Neural progenitor cell (in vitro differentiated cells): ENCODE data around the gene RGMA. TPM values are rescaled to one million over a fixed set of nuclear protein-coding genes. Genes with fewer than 3 reads are reported as not detected.
"Not testable (repeated sequence)": the region's sequence is repeated elsewhere in the genome, so short reads cannot be mapped to it uniquely, and the experiment has no call there.

ENCODE experiments used
- DNase-seq: peaks from one replicate; pipeline ENCODE4 v3.0.0-alpha.2; 2016; ENCODE audit warnings: low spot score
- H2AFZ ChIP-seq: fragments of 200-600 bp; sonication (generic); replicated peaks from 2 replicates; pipeline ENCODE4 v1.6.1; 2016; ENCODE audit warnings: antibody characterized with exemption
- H3F3A ChIP-seq: fragments of 200-600 bp; sonication (generic); 2 replicates; pipeline ENCODE4 v1.6.1; 2016; ENCODE audit warnings: antibody characterized with exemption, low read depth
- H3K27ac ChIP-seq: fragments of 200-600 bp; sonication (generic); 2 replicates; pipeline ENCODE4 v1.5.1; 2016; ENCODE audit warnings: mild to moderate bottlenecking
- H3K27me3 ChIP-seq: fragments of 200-600 bp; sonication (generic); 2 replicates; pipeline ENCODE4 v1.6.1; 2016; ENCODE audit warnings: mild to moderate bottlenecking, moderate library complexity
- H3K36me3 ChIP-seq: fragments of 200-600 bp; sonication (generic); 2 replicates; pipeline ENCODE4 v1.5.1; 2016
- H3K4me1 ChIP-seq: fragments of 200-600 bp; sonication (generic); 2 replicates; pipeline ENCODE4 v1.6.1; 2016; ENCODE audit warnings: mixed run types
- H3K4me2 ChIP-seq: fragments of 200-600 bp; sonication (generic); 2 replicates; pipeline ENCODE4 v1.6.1; 2016
- H3K4me3 ChIP-seq: fragments of 200-600 bp; sonication (generic); 2 replicates; pipeline ENCODE4 v1.5.1; 2016
- H3K79me2 ChIP-seq: fragments of 200-600 bp; sonication (generic); 2 replicates; pipeline ENCODE4 v1.6.1; 2016; ENCODE audit warnings: low read depth
- H3K9ac ChIP-seq: fragments of 200-600 bp; sonication (generic); 2 replicates; pipeline ENCODE4 v1.6.1; 2016
- H3K9me3 ChIP-seq: fragments of 200-600 bp; sonication (generic); 2 replicates; pipeline ENCODE4 v1.5.1; 2016; ENCODE audit warnings: low read depth
- H4K20me1 ChIP-seq: fragments of 200-600 bp; sonication (generic); 2 replicates; pipeline ENCODE4 v1.6.1; 2016; ENCODE audit warnings: low read depth
- H3K27ac Mint-ChIP-seq: 3 replicates; pipeline ENCODE4 v1.8.0; 2021; ENCODE audit warnings: mixed read lengths
- H3K27me3 Mint-ChIP-seq: 2 replicates; pipeline ENCODE4 v1.8.0; 2022; ENCODE audit warnings: low read depth, mild to moderate bottlenecking, inconsistent platforms, moderate library complexity, mixed read lengths; ENCODE audit not compliant: insufficient read depth
- H3K36me3 Mint-ChIP-seq: 3 replicates; pipeline ENCODE4 v1.8.0; 2021; ENCODE audit warnings: mixed read lengths
- H3K4me1 Mint-ChIP-seq: 3 replicates; pipeline ENCODE4 v1.8.0; 2021; ENCODE audit warnings: mixed read lengths
- H3K4me3 Mint-ChIP-seq: 3 replicates; pipeline ENCODE4 v1.8.0; 2021; ENCODE audit warnings: mild to moderate bottlenecking, moderate library complexity, mixed read lengths
- H3K9me3 Mint-ChIP-seq: 3 replicates; pipeline ENCODE4 v1.8.0; 2020; ENCODE audit warnings: mixed read lengths
- EZH2 ChIP-seq: fragments of 200-600 bp; sonication (generic); IDR thresholded peaks from 2 replicates; pipeline ENCODE4 v1.6.1; 2017; ENCODE audit warnings: antibody characterized with exemption, mild to moderate bottlenecking, moderate library complexity
- EZH2phosphoT487 ChIP-seq: fragments of 200-600 bp; sonication (generic); IDR thresholded peaks from 2 replicates; pipeline ENCODE4 v1.6.1; 2017; ENCODE audit warnings: antibody characterized with exemption
- total RNA-seq: library from RNA; depleted of rRNA; stranded (reverse); fragments of >200 nt; gene quantifications from 2 replicates; pipeline ENCODE4 v1.2.3, GENCODE V29; 2015; ENCODE audit warnings: low replicate concordance
- TF ChIP-seq, protein P1 (sequence below): fragments of 200-600 bp; sonication (generic); IDR thresholded peaks from 2 replicates; pipeline ENCODE4 v1.5.1; 2017; ENCODE audit warnings: antibody characterized with exemption, mild to moderate bottlenecking

Gene RGMA
- total RNA-seq, 1 donor from 2014 or later = 41.4 TPM

DNA sequence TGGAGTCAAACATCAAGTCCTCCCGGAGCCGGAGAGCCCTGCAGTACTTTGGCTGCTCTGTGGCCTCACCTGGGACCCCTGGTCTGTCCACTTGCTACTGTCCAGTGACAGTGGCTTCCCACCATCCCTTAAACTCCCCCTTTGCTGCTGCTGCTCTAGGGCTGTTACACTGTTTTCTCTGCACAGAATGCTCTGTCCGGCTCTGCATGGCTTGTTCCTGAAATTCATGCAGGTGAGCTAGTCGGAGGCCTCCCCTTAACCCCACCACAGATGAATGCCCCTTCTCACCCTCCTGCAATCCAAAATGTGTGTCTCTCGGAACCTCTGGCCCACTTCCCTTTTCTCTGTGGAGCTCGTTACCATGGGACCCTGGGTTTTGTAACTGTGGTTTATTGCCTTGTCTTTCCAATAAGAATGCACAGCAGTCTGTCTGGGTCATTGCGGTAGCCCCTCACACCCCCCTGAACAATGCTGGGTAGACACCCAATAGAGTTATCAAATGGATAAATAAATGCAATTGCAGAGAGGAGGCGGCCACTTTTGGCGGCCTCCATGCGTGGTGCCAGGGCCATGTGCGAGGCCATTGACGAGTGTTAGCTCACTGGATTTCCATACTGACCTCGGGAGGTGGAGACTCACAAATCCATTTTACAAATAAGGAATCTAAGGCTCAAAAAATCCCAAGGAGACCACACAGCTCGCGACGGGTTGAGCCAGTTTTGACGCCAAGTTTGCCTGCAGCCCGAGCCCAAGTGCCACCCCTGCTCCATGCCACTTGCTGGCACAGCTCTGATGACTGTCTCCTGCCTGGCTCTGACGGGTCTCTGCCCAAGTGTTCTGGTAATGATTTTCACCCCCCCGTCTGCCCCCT lies 48.5 kb downstream of the RGMA start:
- Histone ChIP-seq H3K4me2 (no peak overlapping the region), H4K20me1 (peaks cover 46% of the 10 kb centered on the region), H3K27me3 (no peaks in the 10 kb centered on the region), H3F3A (peaks cover 61% of the 10 kb centered on the region), H3K4me3 (no peak overlapping the region), H3K9ac (no peak overlapping the region), H3K27ac (peak overlapping the region; percentile 74), H3K9me3 (no peaks in the 10 kb centered on the region), H3K4me1 (peaks cover 4% of the 10 kb centered on the region), H3K79me2 (no peaks in the 10 kb centered on the region), H3K36me3 (no peaks in the 10 kb centered on the region), H2AFZ (no peak overlapping the region)
- Mint-ChIP-seq H3K9me3 (no peaks in the 10 kb centered on the region), H3K4me1 (peaks cover 26% of the 10 kb centered on the region), H3K27ac (peak overlapping the region; percentile 87), H3K36me3 (peaks cover 19% of the 10 kb centered on the region), H3K27me3 (peaks cover 10% of the 10 kb centered on the region), H3K4me3 (peak overlapping the region; percentile 34)
- no peak for DNase-seq
- TF ChIP-seq EZH2 = no peak
- TF ChIP-seq, protein P1, sequence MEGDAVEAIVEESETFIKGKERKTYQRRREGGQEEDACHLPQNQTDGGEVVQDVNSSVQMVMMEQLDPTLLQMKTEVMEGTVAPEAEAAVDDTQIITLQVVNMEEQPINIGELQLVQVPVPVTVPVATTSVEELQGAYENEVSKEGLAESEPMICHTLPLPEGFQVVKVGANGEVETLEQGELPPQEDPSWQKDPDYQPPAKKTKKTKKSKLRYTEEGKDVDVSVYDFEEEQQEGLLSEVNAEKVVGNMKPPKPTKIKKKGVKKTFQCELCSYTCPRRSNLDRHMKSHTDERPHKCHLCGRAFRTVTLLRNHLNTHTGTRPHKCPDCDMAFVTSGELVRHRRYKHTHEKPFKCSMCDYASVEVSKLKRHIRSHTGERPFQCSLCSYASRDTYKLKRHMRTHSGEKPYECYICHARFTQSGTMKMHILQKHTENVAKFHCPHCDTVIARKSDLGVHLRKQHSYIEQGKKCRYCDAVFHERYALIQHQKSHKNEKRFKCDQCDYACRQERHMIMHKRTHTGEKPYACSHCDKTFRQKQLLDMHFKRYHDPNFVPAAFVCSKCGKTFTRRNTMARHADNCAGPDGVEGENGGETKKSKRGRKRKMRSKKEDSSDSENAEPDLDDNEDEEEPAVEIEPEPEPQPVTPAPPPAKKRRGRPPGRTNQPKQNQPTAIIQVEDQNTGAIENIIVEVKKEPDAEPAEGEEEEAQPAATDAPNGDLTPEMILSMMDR = no peak
- TF ChIP-seq EZH2phosphoT487 = no peak

DNA sequence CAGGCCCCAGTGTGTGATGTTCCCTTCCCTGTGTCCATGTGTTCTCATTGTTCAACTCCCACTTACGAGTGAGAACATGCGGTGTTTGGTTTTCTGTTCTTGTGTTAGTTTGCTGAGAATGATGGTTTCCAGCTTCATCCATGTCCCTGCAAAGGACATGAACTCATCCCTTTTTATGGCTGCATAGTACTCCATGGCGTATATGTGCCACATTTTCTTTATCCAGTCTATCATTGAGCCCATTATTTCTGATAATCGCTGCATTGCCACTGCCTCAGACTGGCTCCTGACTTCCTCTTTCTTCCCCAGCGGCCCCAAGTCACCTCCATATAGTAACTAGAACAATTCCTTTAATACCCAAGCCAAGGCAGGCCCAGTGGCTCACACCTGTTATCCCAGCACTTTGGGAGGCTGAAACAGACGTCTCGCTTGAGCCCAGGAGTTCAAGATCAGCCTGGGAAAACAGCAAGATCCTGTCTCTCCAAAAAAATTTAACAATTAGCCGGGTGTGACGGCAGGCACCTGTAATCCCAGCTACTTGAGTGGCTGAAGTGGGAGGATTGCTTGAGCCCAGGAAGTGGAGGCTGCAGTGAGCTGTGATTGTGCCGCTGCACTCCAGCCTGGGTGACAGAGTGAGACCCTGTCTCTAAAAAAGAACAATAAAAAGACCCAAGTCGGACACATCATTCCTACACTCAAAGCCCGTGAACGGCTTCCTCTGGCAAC lies 49.3 kb downstream of the RGMA start:
- not testable (repeated sequence) for DNase-seq, H3K9ac ChIP-seq, H3K4me3 Mint-ChIP-seq, H3K4me2 ChIP-seq, H3K9me3 Mint-ChIP-seq, H2AFZ ChIP-seq, H3K4me1 ChIP-seq, H3K27me3 ChIP-seq, H3K27ac ChIP-seq, H3K27ac Mint-ChIP-seq, H3K9me3 ChIP-seq, H3K79me2 ChIP-seq, H3K36me3 ChIP-seq, H3K4me3 ChIP-seq
- peaks cover 17% of the 10 kb centered on the region for H3K36me3 Mint-ChIP-seq
- H3K27me3 Mint-ChIP-seq = peaks cover 10% of the 10 kb centered on the region
- peaks cover 30% of the 10 kb centered on the region for H3K4me1 Mint-ChIP-seq
- H4K20me1 ChIP-seq = peaks cover 38% of the 10 kb centered on the region
- peaks cover 53% of the 10 kb centered on the region for H3F3A ChIP-seq

DNA sequence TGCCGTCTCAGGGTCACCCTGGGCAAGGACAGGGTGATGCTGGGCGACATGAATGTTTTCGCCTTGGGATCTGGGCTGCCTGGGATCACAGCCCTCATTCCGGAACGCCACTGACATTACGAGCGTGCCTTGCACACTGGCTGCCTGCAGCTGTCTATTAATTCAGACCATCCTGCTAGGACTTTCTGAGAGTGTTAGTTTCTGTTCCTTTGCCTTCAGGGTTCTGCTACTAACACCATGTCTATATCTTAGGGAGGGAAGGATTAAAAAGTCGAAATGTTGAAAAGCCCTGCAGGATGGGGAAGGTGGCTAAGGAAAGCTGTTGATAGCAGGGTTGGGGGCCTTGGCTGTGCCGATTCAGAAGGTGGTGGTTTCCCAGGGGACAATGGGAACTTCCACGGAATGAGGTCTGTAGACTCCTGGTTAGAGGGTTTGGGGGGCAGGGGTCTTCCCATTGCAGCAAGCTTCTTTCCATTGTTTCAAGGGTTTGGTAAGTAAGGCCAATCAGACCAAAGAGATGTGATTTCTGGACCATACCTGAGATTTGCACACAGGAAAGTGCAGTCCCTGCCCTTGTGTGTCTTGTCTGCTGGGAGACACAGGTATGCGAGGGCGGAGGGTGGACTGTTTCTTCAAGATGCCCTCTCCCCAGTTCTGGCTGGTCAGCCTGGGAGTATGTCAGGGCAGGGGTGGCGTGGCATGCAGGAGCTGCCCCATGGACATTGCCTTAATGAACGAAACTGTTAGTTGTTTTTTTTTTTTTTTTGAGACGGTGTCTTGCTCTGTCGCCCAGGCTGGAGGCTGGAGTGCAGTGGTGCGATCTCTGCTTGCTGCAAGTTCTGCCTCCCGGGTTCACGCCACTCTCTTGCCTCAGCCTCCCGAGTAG lies 50.9 kb downstream of the RGMA start:
- no peak for TF ChIP-seq EZH2
- TF ChIP-seq EZH2phosphoT487 = no peak
- TF ChIP-seq, protein P1 = no peak
- H3K9me3 Mint-ChIP-seq = no peaks in the 10 kb centered on the region
- H3K36me3 Mint-ChIP-seq = peaks cover 13% of the 10 kb centered on the region
- Histone ChIP-seq H2AFZ (no peak overlapping the region), H3K27ac (no peak overlapping the region), H3K4me1 (peaks cover 4% of the 10 kb centered on the region), H3K79me2 (no peaks in the 10 kb centered on the region), H3K27me3 (no peaks in the 10 kb centered on the region), H4K20me1 (peaks cover 22% of the 10 kb centered on the region), H3K9ac (no peak overlapping the region), H3K4me2 (no peak overlapping the region), H3K36me3 (no peaks in the 10 kb centered on the region), H3F3A (peaks cover 40% of the 10 kb centered on the region), H3K9me3 (no peaks in the 10 kb centered on the region), H3K4me3 (no peak overlapping the region)
- DNase-seq = no peak
- peaks cover 31% of the 10 kb centered on the region for H3K4me1 Mint-ChIP-seq
- peaks cover 10% of the 10 kb centered on the region for H3K27me3 Mint-ChIP-seq
- peak overlapping the region; percentile 76 for H3K27ac Mint-ChIP-seq
- H3K4me3 Mint-ChIP-seq = no peak overlapping the region
